T-helper 1 cell treated with Interleukin-12 subunit alpha and Interleukin-12 subunit beta and Interleukin-4 antibody, amounts not matched to agents 30 ng/mL and 1 ng/mL, for 36 hours (primary cell): ENCODE data around the gene KIF12. TPM values are rescaled to one million over a fixed set of nuclear protein-coding genes. Genes with fewer than 3 reads are reported as not detected.
"Not testable (repeated sequence)": the region's sequence is repeated elsewhere in the genome, so short reads cannot be mapped to it uniquely, and the experiment has no call there.

Experiments
- intact Hi-C: fragments of 100-400 bp; cut with micrococcal nuclease; formaldehyde crosslinking; loops from one replicate; pipeline ENCODE4 v1.15.1; 2024
- total RNA-seq: library from RNA; stranded (reverse); gene quantifications from 2 replicates; pipeline ENCODE4 v1.2.3, GENCODE V29; 2022

KIF12 gene
- not detected in 2 replicates for total RNA-seq

- intact Hi-C loops: loop anchor here (1.0 kb wide), 1 partner anchor 299 kb away; no protein-coding TSS in a partner anchor
These were observed at the start of gene KIF12 for GRCh38 chr9:114098936-114099668. TSS of gene KIF12 (minus strand) at chr9:114099292. CDS start at chr9:114099276, 16 bp downstream.

- intact Hi-C loops: loop anchor here (1.0 kb wide), 1 partner anchor 8 kb away; no protein-coding TSS in a partner anchor
These were observed 47.6 kb upstream of the KIF12 start for GRCh38 chr9:114146735-114147134.

- intact Hi-C loops: no loop called here
These were observed 44.1 kb upstream of the KIF12 start for GRCh38 chr9:114143234-114143633.

GRCh38 chr9:114141553-114142402, 42.7 kb upstream of the KIF12 start:
- intact Hi-C loops: no loop called here

- intact Hi-C loops: no loop called here
These were observed 41.8 kb upstream of the KIF12 start for GRCh38 chr9:114140850-114141249.

- intact Hi-C loops: no loop called here
These were observed 41.3 kb upstream of the KIF12 start for GRCh38 chr9:114140401-114140800.

- intact Hi-C loops: no loop called here
These were observed 40.0 kb upstream of the KIF12 start for GRCh38 chr9:114139071-114139470.

GRCh38 chr9:114138552-114138971, 39.5 kb upstream of the KIF12 start:
- intact Hi-C loops: loop anchor here (1.0 kb wide), 1 partner anchor 8 kb away; no protein-coding TSS in a partner anchor

GRCh38 chr9:114137831-114138230, 38.7 kb upstream of the KIF12 start:
- intact Hi-C loops: loop anchor here (1.0 kb wide), 1 partner anchor 8 kb away; no protein-coding TSS in a partner anchor

- intact Hi-C loops: no loop called here
These were observed 35.8 kb upstream of the KIF12 start for GRCh38 chr9:114134827-114135396.

- intact Hi-C loops: no loop called here
These were observed 33.4 kb upstream of the KIF12 start for GRCh38 chr9:114132550-114132918.

GRCh38 chr9:114131808-114132549, 32.9 kb upstream of the KIF12 start:
- intact Hi-C loops: no loop called here

- intact Hi-C loops: no loop called here
These were observed 31.7 kb upstream of the KIF12 start for GRCh38 chr9:114130624-114131277.

GRCh38 chr9:114130141-114130540, 31.0 kb upstream of the KIF12 start:
- intact Hi-C loops: no loop called here

- intact Hi-C loops: not testable (repeated sequence)
These were observed 29.7 kb upstream of the KIF12 start for GRCh38 chr9:114128759-114129158.

- intact Hi-C loops: no loop called here
These were observed 27.4 kb upstream of the KIF12 start for GRCh38 chr9:114126247-114127060.

- intact Hi-C loops: no loop called here
These were observed 26.5 kb upstream of the KIF12 start for GRCh38 chr9:114125476-114126013.

GRCh38 chr9:114124666-114125475, 25.8 kb upstream of the KIF12 start:
- intact Hi-C loops: no loop called here

- intact Hi-C loops: no loop called here
These were observed 25.0 kb upstream of the KIF12 start for GRCh38 chr9:114124138-114124537.
